ENCODE results near the gene ACSS2.

The ACSS2 gene

GRCh38 chr20:34952671-34953070 lies 76.3 kb downstream of the ACSS2 start:
- ATAC-seq = no peak
- no peak for TF ChIP-seq PPARA (CRISPR knock-in tag; IDR thresholded peaks at IDR 0.05; ENCODE audit: borderline replicate concordance)
- TF ChIP-seq CSRNP3 (CRISPR knock-in tag; IDR thresholded peaks at IDR 0.05) = no peak
- TF ChIP-seq GLIS3 (CRISPR knock-in tag; IDR thresholded peaks at IDR 0.05) = no peak
- TF ChIP-seq BACH2 (CRISPR knock-in tag; IDR thresholded peaks at IDR 0.05; ENCODE audit: borderline replicate concordance) = no peak
- no peak for TF ChIP-seq ZNF8 (CRISPR knock-in tag; IDR thresholded peaks at IDR 0.05)
- TF ChIP-seq ZNF70 (CRISPR knock-in tag; IDR thresholded peaks at IDR 0.05) = no peak
- TF ChIP-seq TCF4 (CRISPR knock-in tag; IDR thresholded peaks at IDR 0.05; ENCODE audit: borderline replicate concordance) = no peak
- TF ChIP-seq ZNF565 (CRISPR knock-in tag; conservative IDR thresholded peaks at IDR 0.05; ENCODE audit: low read depth) = no peak
- TF ChIP-seq ZFP30 (CRISPR knock-in tag; IDR thresholded peaks at IDR 0.05) = no peak
- no peak for TF ChIP-seq SNAI2 (CRISPR knock-in tag; IDR thresholded peaks at IDR 0.05)
- no peak for TF ChIP-seq ZFP3 (CRISPR knock-in tag; IDR thresholded peaks at IDR 0.05)
- no peak for TF ChIP-seq CSDC2 (CRISPR knock-in tag; IDR thresholded peaks at IDR 0.05)
- TF ChIP-seq TSHZ2 (CRISPR knock-in tag; IDR thresholded peaks at IDR 0.05) = no peak
- TF ChIP-seq POU6F1 (CRISPR knock-in tag; IDR thresholded peaks at IDR 0.05; ENCODE audit: borderline replicate concordance, low read depth) = no peak

- ATAC-seq = no peak
- TF ChIP-seq GLIS3 (CRISPR knock-in tag; IDR thresholded peaks at IDR 0.05) (no peak), ZNF8 (CRISPR knock-in tag; IDR thresholded peaks at IDR 0.05) (no peak), PPARA (CRISPR knock-in tag; IDR thresholded peaks at IDR 0.05; ENCODE audit: borderline replicate concordance) (no peak), TCF4 (CRISPR knock-in tag; IDR thresholded peaks at IDR 0.05; ENCODE audit: borderline replicate concordance) (no peak), ZFP3 (CRISPR knock-in tag; IDR thresholded peaks at IDR 0.05) (no peak), TSHZ2 (CRISPR knock-in tag; IDR thresholded peaks at IDR 0.05) (no peak), OSR1 (CRISPR knock-in tag; IDR thresholded peaks at IDR 0.05) (no peak), PATZ1 (CRISPR knock-in tag; IDR thresholded peaks at IDR 0.05; ENCODE audit: borderline replicate concordance) (no peak), CREB5 (CRISPR knock-in tag; IDR thresholded peaks at IDR 0.05; ENCODE audit: low read depth) (no peak), ZC3H10 (CRISPR knock-in tag; IDR thresholded peaks at IDR 0.05) (no peak), ESRRG (CRISPR knock-in tag; IDR thresholded peaks at IDR 0.05) (no peak), ISL1 (CRISPR knock-in tag; IDR thresholded peaks at IDR 0.05) (no peak), ZNF70 (CRISPR knock-in tag; IDR thresholded peaks at IDR 0.05) (no peak), ZFP30 (CRISPR knock-in tag; IDR thresholded peaks at IDR 0.05) (no peak), ZNF565 (CRISPR knock-in tag; conservative IDR thresholded peaks at IDR 0.05; ENCODE audit: low read depth) (no peak), POU6F1 (CRISPR knock-in tag; IDR thresholded peaks at IDR 0.05; ENCODE audit: borderline replicate concordance, low read depth) (no peak), CSRNP3 (CRISPR knock-in tag; IDR thresholded peaks at IDR 0.05) (no peak), BACH2 (CRISPR knock-in tag; IDR thresholded peaks at IDR 0.05; ENCODE audit: borderline replicate concordance) (no peak)
Observed at GRCh38 chr20:34953960-34954359, 77.5 kb downstream of the ACSS2 start.

Measured in SK-N-SH treated with all-trans-retinoic acid at 6 μM for 48 hours (cell line).